H1 (cell line): ENCODE measurements around the gene MORC3. TPM values are rescaled to one million over a fixed set of nuclear protein-coding genes. Genes with fewer than 3 reads are reported as not detected.
A peak's percentile ranks its signal among the peaks of the same experiment; 100 is the strongest.

Experiments
- CEBPB ChIP-seq: IDR thresholded peaks from 2 replicates; pipeline ENCODE4 v1.6.1; 2012; ENCODE audit warnings: low read depth, low read length
- CHD7 ChIP-seq: fragments of 300-600 bp; sonication (generic); IDR thresholded peaks from 2 replicates; pipeline ENCODE4 v1.7.1; 2012; ENCODE audit warnings: low read length, moderate library complexity, mild to moderate bottlenecking, inconsistent platforms; ENCODE audit not compliant: insufficient replicate concordance
- CREB1 ChIP-seq: IDR thresholded peaks from 2 replicates; pipeline ENCODE4 v1.6.1; 2012; ENCODE audit warnings: inconsistent platforms
- EZH2 ChIP-seq: fragments of 200-600 bp; sonication (generic); IDR thresholded peaks from 2 replicates; pipeline ENCODE4 v1.7.1; 2012; ENCODE audit warnings: low read depth, mild to moderate bottlenecking, moderate library complexity, low read length, inconsistent platforms; ENCODE audit not compliant: severe bottlenecking
- RBBP5 ChIP-seq: IDR thresholded peaks from 2 replicates; pipeline ENCODE4 v1.7.1; 2012; ENCODE audit warnings: low read depth, mild to moderate bottlenecking, inconsistent platforms, low read length, moderate library complexity, borderline replicate concordance
- RFX5 ChIP-seq: IDR thresholded peaks from 2 replicates; pipeline ENCODE4 v1.6.1; 2011; ENCODE audit warnings: low read depth, low read length, improper control_type of control experiment, borderline replicate concordance
- SP1 ChIP-seq: IDR thresholded peaks from 2 replicates; pipeline ENCODE4 v1.6.1; 2011; ENCODE audit warnings: low read depth, low read length
- SRF ChIP-seq: IDR thresholded peaks from 2 replicates; pipeline ENCODE4 v1.6.1; 2011; ENCODE audit warnings: mild to moderate bottlenecking, low read depth, low read length, moderate library complexity
- TAF7 ChIP-seq: optimal IDR thresholded peaks from 2 replicates; pipeline ENCODE3; 2011; ENCODE audit warnings: low read depth, mild to moderate bottlenecking, inconsistent platforms, low read length, moderate library complexity, borderline replicate concordance
- TBP ChIP-seq: IDR thresholded peaks from 2 replicates; pipeline ENCODE4 v1.6.1; 2011; ENCODE audit warnings: low read depth, low read length, improper control_type of control experiment
- TCF12 ChIP-seq: IDR thresholded peaks from 2 replicates; pipeline ENCODE4 v1.6.1; 2011; ENCODE audit warnings: low read depth, mild to moderate bottlenecking, low read length
- polyA plus RNA-seq, 7 experiments: library from polyadenylated mRNA; depleted of rRNA in 3 of 7; stranded (reverse) in 5 of 7; unstranded in 2 of 7; fragments of >200 nt in 5 of 7; fragments of 200-250 nt in 2 of 7; gene quantifications; 1 replicate in 5 of 7; 2 replicates in 1 of 7; 4 replicates in 1 of 7; pipeline versions ENCODE4 v1.2.1 to v1.2.3, GENCODE V29; 2011 to 2013; ENCODE audit warnings: missing spikeins in 2 of 7, mixed read lengths in 2 of 7
- total RNA-seq: library from RNA; stranded (reverse); fragmentation: NEBNext Ultra II Directional; extraction: Animal tissue kit (Norgen Biotek cat#: 25700); gene quantifications from 2 replicates; pipeline ENCODE4 v1.2.1, GENCODE V29; 2021

The MORC3 gene
- total and polyA plus RNA-seq, 2 of the 8 experiments (the other 6 are each of a cell fraction or from before 2014, with no cell fraction given), result 5.0 to 20.4 TPM

GRCh38 chr21:36319767-36320420 lies at the start of gene MORC3 (continued):
- TF ChIP-seq CHD7 (no peak), CREB1 (no peak), RBBP5 (peak; percentile 84), TCF12 (no peak), TAF7 (peak; percentile 74), RFX5 (no peak), SP1 (peak; percentile 97), TBP (peak; percentile 88), SRF (peak; percentile 53; the same call in 1 of the 2 replicates), CEBPB (no peak), EZH2 (no peak)
